Fibroblast of pulmonary artery (primary cell): Measurements from ENCODE around the gene RBFOX2.

Experiments
- DNase-seq: peaks from one replicate; pipeline ENCODE4 v3.0.0-alpha.2; 2010; ENCODE audit warnings: low read depth
- H3K4me3 ChIP-seq: replicated peaks from 2 replicates; pipeline ENCODE4 v1.5.1; 2011; ENCODE audit warnings: low read depth, mild to moderate bottlenecking, control low read depth, low read length, moderate library complexity
- TF ChIP-seq, protein P1 (sequence below): IDR thresholded peaks from 2 replicates; pipeline ENCODE4 v1.5.1; 2011; ENCODE audit warnings: mild to moderate bottlenecking, control low read depth, low read length, inconsistent platforms; ENCODE audit errors: missing control alignments

Gene RBFOX2

DNA sequence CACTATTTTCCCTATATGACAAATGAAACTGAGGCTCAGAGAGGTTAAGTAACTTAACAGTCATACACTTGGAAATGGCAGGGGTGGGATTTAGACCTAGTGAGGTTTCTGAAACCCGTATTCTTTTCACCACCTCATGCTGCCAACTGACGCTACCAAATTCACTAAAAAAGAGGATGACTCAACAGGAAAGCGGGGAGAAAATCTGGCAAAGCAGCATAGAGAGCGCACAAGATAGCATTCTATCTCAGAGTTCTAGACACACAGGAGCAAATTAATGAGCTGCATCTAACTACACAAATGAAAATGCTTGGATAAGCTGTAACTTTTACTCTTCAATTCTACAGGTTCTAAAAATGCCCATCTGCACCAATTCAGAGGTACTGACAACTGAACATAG, 136.4 kb downstream of the RBFOX2 start:
- peak; percentile 78 for DNase-seq
- TF ChIP-seq, protein P1, sequence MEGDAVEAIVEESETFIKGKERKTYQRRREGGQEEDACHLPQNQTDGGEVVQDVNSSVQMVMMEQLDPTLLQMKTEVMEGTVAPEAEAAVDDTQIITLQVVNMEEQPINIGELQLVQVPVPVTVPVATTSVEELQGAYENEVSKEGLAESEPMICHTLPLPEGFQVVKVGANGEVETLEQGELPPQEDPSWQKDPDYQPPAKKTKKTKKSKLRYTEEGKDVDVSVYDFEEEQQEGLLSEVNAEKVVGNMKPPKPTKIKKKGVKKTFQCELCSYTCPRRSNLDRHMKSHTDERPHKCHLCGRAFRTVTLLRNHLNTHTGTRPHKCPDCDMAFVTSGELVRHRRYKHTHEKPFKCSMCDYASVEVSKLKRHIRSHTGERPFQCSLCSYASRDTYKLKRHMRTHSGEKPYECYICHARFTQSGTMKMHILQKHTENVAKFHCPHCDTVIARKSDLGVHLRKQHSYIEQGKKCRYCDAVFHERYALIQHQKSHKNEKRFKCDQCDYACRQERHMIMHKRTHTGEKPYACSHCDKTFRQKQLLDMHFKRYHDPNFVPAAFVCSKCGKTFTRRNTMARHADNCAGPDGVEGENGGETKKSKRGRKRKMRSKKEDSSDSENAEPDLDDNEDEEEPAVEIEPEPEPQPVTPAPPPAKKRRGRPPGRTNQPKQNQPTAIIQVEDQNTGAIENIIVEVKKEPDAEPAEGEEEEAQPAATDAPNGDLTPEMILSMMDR = no peak
- H3K4me3 ChIP-seq = no peak overlapping the region

DNA sequence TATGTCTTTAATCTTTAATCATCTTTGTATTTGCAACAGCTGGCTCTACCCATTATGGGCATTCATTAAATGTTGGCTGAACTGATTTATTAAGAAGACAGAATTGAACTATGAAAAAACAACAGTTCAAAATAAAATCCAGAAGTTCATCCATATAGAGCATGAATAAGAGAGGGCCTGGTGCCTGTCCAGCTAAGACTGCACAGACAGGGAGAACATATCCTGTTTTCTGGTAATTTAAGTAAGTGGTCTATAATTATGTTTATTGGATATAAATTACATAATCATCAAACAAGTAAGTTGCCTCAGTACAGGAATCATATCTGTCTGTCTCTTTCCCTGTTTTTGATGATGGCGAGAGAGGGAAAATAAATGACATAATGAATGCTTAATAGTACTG, 137.2 kb downstream of the RBFOX2 start:
- TF ChIP-seq, protein P1 = no peak
- no peak for DNase-seq

GRCh38 chr22:35889071-35889470, 139.6 kb downstream of the RBFOX2 start:
- DNase-seq = no peak
- TF ChIP-seq, protein P1 = no peak
- no peak overlapping the region for H3K4me3 ChIP-seq

More for the DNA sequence above, 137.2 kb downstream of the RBFOX2 start:
- no peak overlapping the region for H3K4me3 ChIP-seq

- H3K4me3 ChIP-seq = no peak overlapping the region
- TF ChIP-seq, protein P1 = no peak
- no peak for DNase-seq
Observed at GRCh38 chr22:35888181-35888870, 140.3 kb downstream of the RBFOX2 start.

GRCh38 chr22:35887296-35887875, 141.2 kb downstream of the RBFOX2 start:
- DNase-seq = no peak
- TF ChIP-seq, protein P1 = no peak
- H3K4me3 ChIP-seq = no peak overlapping the region

GRCh38 chr22:35886309-35886708, 142.3 kb downstream of the RBFOX2 start:
- H3K4me3 ChIP-seq = no peak overlapping the region
- TF ChIP-seq, protein P1 = no peak
- no peak for DNase-seq

- TF ChIP-seq, protein P1 = no peak
- no peak overlapping the region for H3K4me3 ChIP-seq
- DNase-seq = no peak
Observed at GRCh38 chr22:35884529-35884928, 144.1 kb downstream of the RBFOX2 start.
